ENCODE results near the gene CISH.
A peak's percentile ranks its signal among the peaks of the same experiment; 100 is the strongest.

The CISH gene

GRCh38 chr3:50575372-50575771 lies 36.2 kb downstream of the CISH start:
- TF ChIP-seq, protein P1, sequence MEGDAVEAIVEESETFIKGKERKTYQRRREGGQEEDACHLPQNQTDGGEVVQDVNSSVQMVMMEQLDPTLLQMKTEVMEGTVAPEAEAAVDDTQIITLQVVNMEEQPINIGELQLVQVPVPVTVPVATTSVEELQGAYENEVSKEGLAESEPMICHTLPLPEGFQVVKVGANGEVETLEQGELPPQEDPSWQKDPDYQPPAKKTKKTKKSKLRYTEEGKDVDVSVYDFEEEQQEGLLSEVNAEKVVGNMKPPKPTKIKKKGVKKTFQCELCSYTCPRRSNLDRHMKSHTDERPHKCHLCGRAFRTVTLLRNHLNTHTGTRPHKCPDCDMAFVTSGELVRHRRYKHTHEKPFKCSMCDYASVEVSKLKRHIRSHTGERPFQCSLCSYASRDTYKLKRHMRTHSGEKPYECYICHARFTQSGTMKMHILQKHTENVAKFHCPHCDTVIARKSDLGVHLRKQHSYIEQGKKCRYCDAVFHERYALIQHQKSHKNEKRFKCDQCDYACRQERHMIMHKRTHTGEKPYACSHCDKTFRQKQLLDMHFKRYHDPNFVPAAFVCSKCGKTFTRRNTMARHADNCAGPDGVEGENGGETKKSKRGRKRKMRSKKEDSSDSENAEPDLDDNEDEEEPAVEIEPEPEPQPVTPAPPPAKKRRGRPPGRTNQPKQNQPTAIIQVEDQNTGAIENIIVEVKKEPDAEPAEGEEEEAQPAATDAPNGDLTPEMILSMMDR (conservative IDR thresholded peaks at IDR 0.05), result no peak
- TF ChIP-seq ZFX (IDR thresholded peaks at IDR 0.05), result no peak
- H3K27ac ChIP-seq, result no peak overlapping the region

GRCh38 chr3:50574444-50574831 lies 37.1 kb downstream of the CISH start:
- TF ChIP-seq, protein P1 (conservative IDR thresholded peaks at IDR 0.05), result no peak
- H3K27ac ChIP-seq, result no peak overlapping the region

DNA sequence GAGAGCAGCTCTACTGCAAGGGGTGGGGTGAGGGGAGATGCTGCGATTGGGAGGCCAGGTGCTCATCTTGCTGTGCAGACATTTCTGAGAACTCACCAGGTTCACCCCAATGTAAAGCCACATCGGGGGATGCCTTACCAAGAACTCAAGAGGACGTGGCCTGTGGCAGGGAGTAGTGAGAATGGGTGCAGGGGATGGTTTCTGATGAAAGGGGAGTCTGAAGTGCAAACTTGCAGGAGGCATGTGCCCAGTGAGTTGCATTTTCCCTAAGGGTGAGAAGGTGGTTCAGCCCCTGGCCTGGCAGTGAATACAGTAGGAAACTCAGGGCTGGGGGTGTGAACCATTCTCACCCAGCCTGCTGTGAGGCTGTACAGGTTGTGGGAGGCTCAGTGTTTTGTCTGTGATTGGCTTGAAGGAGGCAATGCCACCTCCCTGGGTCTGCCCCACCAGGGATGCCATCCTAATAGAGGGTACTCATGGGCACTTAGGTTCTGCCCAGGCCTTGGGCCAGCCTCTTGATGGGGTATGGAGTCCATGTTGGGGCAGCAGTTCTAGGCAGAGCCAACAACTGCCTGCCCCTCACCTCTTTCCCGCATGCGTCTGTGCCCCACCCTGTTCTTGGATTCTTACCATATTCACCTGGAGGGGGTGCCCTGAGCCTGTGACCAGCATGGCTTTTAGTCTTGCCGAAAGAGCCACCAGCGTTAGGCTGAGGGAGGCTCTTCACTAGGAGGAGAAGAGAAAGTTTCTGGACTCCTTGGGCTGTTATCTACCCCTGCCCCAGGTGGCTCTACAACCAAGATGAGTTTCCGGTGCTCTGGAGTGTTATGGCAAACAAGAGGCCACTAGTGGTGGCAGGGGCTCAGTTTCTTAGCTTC lies 37.8 kb downstream of the CISH start:
- no peak overlapping the region for H3K27ac ChIP-seq
- no peak for TF ChIP-seq ZFX (IDR thresholded peaks at IDR 0.05)
- TF ChIP-seq, protein P1 (conservative IDR thresholded peaks at IDR 0.05), result no peak

- TF ChIP-seq, protein P1 (conservative IDR thresholded peaks at IDR 0.05), result no peak
- TF ChIP-seq ZFX (IDR thresholded peaks at IDR 0.05), result no peak
These were observed 38.7 kb downstream of the CISH start for GRCh38 chr3:50572801-50573371.

DNA sequence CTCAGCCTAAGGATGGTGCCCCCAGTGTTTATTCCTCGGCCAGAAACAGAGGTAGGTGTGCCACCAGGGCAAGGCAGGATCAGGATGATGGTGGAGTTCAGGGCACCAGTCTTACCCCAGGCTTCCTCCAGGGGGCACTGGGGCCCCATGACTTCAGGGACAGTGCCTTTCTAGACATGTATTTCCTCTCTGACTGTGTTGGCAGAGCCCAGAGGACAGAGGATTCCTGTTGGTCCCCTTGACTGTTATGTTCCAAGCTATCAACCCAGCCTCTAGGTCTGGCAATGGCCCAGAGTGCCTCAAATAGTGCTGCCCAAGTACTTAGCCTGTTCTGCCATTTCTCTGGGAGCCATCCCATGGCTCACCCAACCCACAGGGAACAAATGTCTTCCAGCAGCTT lies 39.4 kb downstream of the CISH start:
- TF ChIP-seq, protein P1 (conservative IDR thresholded peaks at IDR 0.05), result peak; percentile 78
- no peak for TF ChIP-seq ZFX (IDR thresholded peaks at IDR 0.05)
- H3K27ac ChIP-seq, result no peak overlapping the region

More at GRCh38 chr3:50572801-50573371, 38.7 kb downstream of the CISH start:
- no peak overlapping the region for H3K27ac ChIP-seq

- no peak for TF ChIP-seq ZFX (IDR thresholded peaks at IDR 0.05)
- TF ChIP-seq, protein P1 (conservative IDR thresholded peaks at IDR 0.05), result no peak
- H3K27ac ChIP-seq, result no peak overlapping the region
These were observed 40.1 kb downstream of the CISH start for GRCh38 chr3:50571486-50571885.

- TF ChIP-seq, protein P1 (conservative IDR thresholded peaks at IDR 0.05), result no peak
- TF ChIP-seq ZFX (IDR thresholded peaks at IDR 0.05), result no peak
- H3K27ac ChIP-seq, result no peak overlapping the region
These were observed 40.9 kb downstream of the CISH start for GRCh38 chr3:50570508-50571279.
